Dermis blood vessel endothelial cell (primary cell): ENCODE data around the gene FBXO17. TPM values are rescaled to one million over a fixed set of nuclear protein-coding genes. Genes with fewer than 3 reads are reported as not detected.
A peak's percentile ranks its signal among the peaks of the same experiment; 100 is the strongest.

Source experiments
- DNase-seq: peaks from one replicate; pipeline ENCODE4 v3.0.0; 2010
- total RNA-seq: library from RNA; depleted of rRNA; stranded (reverse); fragments of >200 nt; gene quantifications from 2 replicates; pipeline ENCODE4 v1.2.3, GENCODE V29; 2014

Gene FBXO17
- total RNA-seq, 1 donor from 2014 or later = 17.9 TPM

- DNase-seq = no peak
Measured at GRCh38 chr19:38915329-38916321, 59.9 kb downstream of the FBXO17 start.

DNA sequence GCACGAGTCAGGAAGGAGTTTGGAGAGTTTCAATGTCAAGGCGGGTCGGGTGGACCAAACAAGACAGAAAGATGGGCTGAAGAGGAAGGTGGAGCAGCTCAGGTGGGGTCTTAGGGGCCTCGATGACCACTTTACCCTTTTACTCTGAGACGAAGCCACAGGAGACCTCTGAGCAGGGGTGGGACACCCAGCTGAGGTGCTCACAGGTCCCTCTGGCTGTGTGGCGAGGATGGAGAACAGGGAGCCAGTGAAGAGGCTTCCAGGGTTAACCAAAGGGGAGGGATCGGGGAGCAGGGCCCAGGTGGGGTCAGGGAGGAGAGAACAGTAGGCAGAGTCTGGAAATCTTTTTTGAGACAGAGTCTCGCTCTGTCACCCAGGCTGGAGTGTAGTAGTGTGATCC is 61.6 kb downstream of the FBXO17 start:
- DNase-seq = no peak

DNA sequence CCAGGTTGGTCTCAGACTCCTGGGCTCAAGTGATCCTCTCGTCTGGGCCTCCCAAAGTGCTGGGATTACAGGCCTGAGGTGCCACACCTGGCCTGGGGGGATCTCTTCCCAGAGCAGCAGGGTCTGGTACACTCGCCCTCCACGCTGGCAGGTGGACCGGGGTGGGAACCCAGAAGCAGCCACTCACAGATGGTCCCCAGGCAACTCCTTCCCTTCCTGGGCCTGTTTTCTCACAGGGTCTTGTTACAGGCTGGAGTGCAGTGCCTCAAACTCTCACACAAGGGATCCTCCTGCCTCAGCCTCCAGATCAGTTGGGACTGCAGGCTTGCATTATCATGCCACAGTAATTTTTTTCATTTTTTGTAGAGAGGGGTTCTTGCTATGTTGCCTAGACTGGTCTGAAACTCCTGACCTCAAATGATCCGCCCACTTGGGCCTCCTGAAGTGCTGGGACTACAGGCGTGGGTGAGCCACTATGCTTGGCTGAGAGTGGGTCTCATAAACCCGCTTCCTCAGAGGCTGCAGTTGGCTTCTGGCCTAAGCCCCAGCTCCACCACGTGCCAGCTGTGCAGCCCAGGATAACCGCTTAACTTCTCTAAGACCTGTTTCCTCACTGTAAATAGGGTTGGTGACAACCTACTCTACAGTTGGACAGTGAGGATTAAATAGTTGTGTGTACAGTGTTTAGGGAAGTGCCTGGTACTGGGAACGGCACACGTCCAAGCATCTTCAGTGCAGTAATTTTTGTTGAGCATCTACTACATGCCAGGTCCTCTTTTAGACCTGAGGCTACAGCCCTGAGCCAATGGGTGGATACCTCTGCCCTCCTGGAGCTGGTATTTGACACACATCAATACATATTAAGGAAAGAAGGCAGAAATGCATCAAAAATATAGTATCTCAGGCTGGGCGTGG is 62.7 kb downstream of the FBXO17 start:
- no peak for DNase-seq

DNA sequence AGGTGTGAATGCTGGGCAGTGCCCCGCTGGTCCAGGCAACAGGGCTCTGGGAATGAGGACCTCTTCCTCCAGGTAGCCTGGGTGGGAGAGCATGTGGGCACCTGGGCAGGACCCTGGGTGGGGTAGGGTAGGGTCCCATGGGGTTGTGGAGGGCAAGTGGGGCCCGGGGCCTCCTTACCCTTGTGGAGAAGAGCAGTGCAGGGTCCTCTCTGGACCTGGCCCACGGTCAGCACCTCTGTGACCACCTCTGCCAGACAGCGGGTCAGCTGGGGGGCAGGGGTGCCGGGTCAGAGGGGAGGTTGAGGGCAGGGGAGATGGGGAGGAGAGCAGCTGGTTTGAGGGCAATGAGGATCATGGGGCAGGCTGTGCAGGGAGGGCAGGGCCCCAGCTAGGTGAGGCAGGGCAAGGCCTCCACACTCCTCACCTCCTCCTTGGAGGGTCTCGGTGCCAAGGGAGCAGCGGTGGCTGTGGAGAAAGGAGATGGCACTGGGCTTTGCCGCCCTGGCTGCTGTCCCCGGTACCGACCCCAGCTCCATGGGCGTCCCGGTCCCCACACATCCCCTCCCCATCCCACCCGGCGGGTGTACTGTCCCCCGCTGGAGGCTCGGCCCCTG is 64.0 kb downstream of the FBXO17 start:
- DNase-seq = no peak

GRCh38 chr19:38910488-38910887 is 65.1 kb downstream of the FBXO17 start:
- no peak for DNase-seq

GRCh38 chr19:38908911-38909310 is 66.6 kb downstream of the FBXO17 start:
- DNase-seq = no peak

DNA sequence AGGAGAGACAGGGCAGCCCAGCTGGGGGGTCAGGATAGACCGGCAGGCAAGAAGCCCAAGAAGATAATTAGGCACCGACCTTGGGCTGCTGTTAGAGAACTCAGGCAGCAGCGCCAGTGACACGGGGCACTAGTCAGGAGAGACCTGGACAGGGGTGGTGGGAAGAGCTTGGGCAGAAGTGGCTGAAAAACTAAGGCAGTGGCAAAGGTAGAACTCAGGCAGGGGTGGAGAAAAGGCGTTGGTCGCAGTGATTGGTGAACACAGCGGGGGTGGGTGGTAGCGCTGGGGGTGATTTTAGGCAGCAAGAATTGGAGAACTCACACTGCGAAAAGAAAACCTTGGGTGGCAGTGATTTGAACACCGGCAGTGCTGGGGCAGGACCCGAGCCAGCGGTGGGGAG is 67.9 kb downstream of the FBXO17 start:
- no peak for DNase-seq

- no peak for DNase-seq
Measured at GRCh38 chr19:38907227-38907626, 68.3 kb downstream of the FBXO17 start.

DNA sequence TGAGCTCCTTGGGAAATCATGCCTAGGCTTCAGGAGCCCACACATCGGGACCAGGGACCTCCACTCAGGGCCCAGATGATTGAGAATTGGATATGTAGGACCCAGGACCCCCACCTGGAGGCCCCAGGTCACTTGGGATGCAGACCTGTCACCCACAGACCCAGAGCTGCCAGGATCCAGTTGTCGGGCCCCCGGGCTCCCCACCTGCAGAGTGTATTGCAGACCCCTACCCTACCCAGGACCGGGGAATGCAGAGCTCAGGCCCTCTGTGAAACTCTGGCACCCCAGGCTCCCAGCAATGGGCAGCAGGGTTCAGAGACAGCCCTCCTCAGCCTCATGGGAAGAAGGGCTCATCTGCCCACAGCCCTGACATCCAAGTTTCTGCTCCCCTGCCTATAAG is 69.9 kb downstream of the FBXO17 start:
- no peak for DNase-seq

GRCh38 chr19:38904581-38905539 is 70.7 kb downstream of the FBXO17 start:
- DNase-seq = no peak

- no peak for DNase-seq
Measured at GRCh38 chr19:38901683-38902082, 73.9 kb downstream of the FBXO17 start.

DNA sequence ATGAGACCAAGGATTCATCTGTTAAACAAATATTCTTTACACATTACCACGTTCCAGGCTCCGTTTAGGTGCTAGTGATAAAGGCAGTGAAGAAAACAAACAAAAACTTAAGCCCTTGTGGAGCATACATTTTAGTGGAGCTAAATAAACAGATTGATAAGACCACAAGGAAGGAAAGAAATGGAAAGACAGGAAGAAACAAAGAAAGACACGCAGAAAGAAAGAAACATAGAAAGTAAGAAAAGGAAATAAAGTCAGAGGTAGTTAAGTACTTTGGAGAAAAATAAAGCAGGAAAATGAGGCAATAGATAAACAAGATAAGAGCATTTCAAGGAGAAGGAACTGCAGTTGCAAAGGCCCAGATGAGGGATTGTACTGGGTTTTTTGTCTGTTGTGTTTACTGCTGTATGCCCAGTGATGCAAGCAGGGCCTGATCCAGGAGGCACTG is 74.8 kb downstream of the FBXO17 start:
- peak; percentile 11 for DNase-seq

- peak; percentile 79 for DNase-seq
Measured at GRCh38 chr19:38900202-38900629, 75.3 kb downstream of the FBXO17 start.

DNA sequence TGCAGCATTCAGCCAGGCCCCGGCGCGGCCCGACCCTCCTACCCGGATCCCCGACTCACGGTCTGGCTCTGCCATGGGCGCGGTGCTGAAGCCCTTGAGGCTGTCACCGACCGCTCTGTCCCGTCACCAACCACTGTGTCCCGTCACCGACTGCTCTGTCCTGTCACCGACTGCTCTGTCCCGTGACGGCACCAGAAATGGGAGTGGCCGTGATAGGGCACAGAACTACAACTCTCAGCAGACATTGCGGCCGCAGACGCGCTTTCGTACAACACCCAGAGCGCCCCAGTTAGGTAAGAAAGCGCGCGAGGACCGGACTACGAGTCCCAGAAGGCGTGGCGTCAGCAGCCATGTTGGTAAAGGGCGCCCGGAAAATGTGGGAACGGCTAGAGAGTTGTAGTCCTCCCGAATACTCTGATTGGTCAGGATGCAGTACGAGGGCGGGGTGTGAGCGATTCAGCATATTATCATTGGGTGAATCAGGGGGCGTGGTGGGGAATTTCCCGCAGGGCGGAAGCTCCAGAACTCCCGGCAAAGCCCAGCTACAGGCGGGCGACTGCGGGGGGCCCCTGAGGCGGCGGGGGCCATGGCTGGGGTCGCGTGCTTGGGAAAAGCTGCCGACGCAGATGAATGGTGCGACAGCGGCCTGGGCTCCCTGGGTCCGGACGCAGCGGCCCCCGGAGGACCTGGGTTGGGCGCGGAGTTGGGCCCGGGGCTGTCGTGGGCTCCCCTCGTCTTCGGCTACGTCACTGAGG is 75.9 kb downstream of the FBXO17 start, which contains the start of the genes NFKBIB and SIRT2:
NFKBIB (plus strand) TSS at position 523 of the 755 bp plus-strand sequence; CDS start at position 587, 64 bp downstream.
SIRT2 (minus strand) TSS at position 172 of the 755 bp plus-strand sequence; CDS start at position 75, 97 bp downstream.
- peak; percentile 100 for DNase-seq

- DNase-seq = peak; percentile 45
Measured at GRCh38 chr19:38898788-38899446, 76.6 kb downstream of the FBXO17 start.

GRCh38 chr19:38894968-38895367 is 80.6 kb downstream of the FBXO17 start:
- no peak for DNase-seq

DNA sequence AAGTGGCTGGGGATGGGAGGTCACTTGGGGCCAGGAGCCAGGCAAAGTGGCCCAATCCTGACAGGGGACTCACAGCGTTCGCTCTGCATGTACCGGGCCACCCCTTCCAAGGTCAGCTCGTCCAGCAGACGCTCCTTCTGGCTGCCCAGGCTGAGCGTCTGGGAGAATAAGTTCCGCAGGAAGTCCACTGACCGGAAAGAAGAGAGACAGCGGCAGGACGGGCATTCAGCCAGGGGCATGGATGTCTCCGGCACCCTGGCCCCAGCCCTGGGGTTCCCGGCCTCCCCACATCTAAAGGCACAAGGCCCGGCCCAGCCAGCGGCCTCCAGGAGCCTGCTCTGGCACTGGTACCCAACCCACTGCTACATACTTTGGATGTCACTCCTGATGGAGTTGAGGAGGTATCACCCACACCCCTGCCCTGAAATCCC is 82.2 kb downstream of the FBXO17 start:
- DNase-seq = no peak

DNA sequence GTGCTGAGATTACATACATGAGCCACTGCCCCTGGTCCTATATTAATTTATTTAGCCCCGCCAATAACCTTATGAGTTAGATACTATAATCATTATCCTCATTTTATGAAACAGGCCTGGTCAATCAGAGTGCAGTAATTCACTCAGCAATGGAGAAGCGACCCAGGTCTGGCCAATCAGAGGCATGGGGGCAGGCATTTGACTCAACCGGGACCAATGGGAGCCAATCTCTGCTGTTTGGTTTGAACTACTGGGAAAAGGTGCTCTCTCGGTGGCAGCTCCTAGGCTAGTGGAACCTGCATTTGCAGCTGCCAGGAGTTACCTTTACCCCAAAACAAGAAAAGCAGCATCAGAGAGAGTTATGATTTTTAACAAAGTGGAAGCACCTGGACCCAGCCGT is 82.7 kb downstream of the FBXO17 start:
- DNase-seq = no peak

- DNase-seq = no peak
Measured at GRCh38 chr19:38891771-38892170, 83.8 kb downstream of the FBXO17 start.
